Astrocyte of the cerebellum (primary cell): ENCODE measurements around the gene L3MBTL4.

Experiments used
- DNase-seq: peaks from one replicate; pipeline ENCODE4 v3.0.0-alpha.2; 2011; ENCODE audit warnings: low read depth
- H3K4me3 ChIP-seq: 2 replicates; pipeline ENCODE4 v1.5.1; 2011; ENCODE audit warnings: mild to moderate bottlenecking, low read depth, low read length, moderate library complexity
- CTCF ChIP-seq: IDR thresholded peaks from 2 replicates; pipeline ENCODE4 v1.5.1; 2012; ENCODE audit warnings: low read length, low read depth, moderate library complexity, mild to moderate bottlenecking; ENCODE audit errors: missing control alignments
- in situ Hi-C: cut with HindIII; loops from 2 replicates; pipeline ENCODE4 v1.10.0; 2017; ENCODE audit warnings: low sequenced_read_pairs

Gene L3MBTL4

GRCh38 chr18:6205706-6206105 is 209.0 kb downstream of the L3MBTL4 start:
- no peak overlapping the region for H3K4me3 ChIP-seq
- in situ Hi-C loops, result no loop called here
- no peak for TF ChIP-seq CTCF
- DNase-seq, result no peak

GRCh38 chr18:6204476-6204875 is 210.2 kb downstream of the L3MBTL4 start:
- TF ChIP-seq CTCF, result no peak
- in situ Hi-C loops, result no loop called here
- DNase-seq, result no peak
- H3K4me3 ChIP-seq, result no peak overlapping the region

GRCh38 chr18:6203791-6204190 is 210.9 kb downstream of the L3MBTL4 start:
- TF ChIP-seq CTCF, result no peak
- DNase-seq, result no peak
- H3K4me3 ChIP-seq, result no peak overlapping the region
- in situ Hi-C loops, result no loop called here

- no peak for DNase-seq
- in situ Hi-C loops, result no loop called here
- no peak for TF ChIP-seq CTCF
- no peak overlapping the region for H3K4me3 ChIP-seq
Measured at GRCh38 chr18:6202861-6203260, 211.8 kb downstream of the L3MBTL4 start.

GRCh38 chr18:6200204-6200774 is 214.4 kb downstream of the L3MBTL4 start:
- in situ Hi-C loops, result no loop called here
- DNase-seq, result no peak

GRCh38 chr18:6199777-6200176 is 214.9 kb downstream of the L3MBTL4 start:
- H3K4me3 ChIP-seq, result no peak overlapping the region
- no peak for DNase-seq
- in situ Hi-C loops, result no loop called here
- TF ChIP-seq CTCF, result no peak

More at GRCh38 chr18:6200204-6200774, 214.4 kb downstream of the L3MBTL4 start:
- TF ChIP-seq CTCF, result no peak
- H3K4me3 ChIP-seq, result no peak overlapping the region

- in situ Hi-C loops, result no loop called here
- no peak for TF ChIP-seq CTCF
- DNase-seq, result no peak
- no peak overlapping the region for H3K4me3 ChIP-seq
Measured at GRCh38 chr18:6198585-6198984, 216.1 kb downstream of the L3MBTL4 start.
